IPS DF 4.7 (cell line): Measurements from ENCODE around the gene MS4A6E.
"Not testable (repeated sequence)": the region's sequence is repeated elsewhere in the genome, so short reads cannot be mapped to it uniquely, and the experiment has no call there.

Experiments used
- DNase-seq: peaks from one replicate; pipeline ENCODE4 v3.0.0-alpha.2; 2013; ENCODE audit warnings: low spot score; ENCODE audit errors: extremely low read depth

Gene MS4A6E

GRCh38 chr11:60326955-60327354 is at the start of gene MS4A6E:
Gene MS4A6E, plus strand, starts transcription at chr11:60327255. Its CDS starts 7,641 bp downstream, at chr11:60334896.
- no peak for DNase-seq

DNA sequence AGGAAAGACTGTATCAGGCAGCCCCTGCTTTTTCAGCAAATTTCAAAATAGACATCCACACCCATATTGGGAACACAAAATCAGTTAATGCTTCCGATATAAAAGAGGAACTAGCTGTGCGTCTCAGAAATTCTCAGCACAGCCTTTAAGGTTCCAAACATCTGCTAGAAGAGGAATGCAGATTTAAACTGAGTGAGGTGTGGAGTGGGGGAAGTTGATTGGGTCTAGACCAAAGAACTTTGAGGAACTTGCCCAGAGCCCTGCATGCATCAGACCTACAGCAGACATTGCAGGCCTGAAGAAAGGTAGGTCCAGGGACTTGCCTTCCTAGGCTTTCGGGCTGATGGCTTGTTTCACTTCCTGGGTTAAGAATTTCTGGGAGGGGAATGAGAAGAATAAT is 46.6 kb upstream of the MS4A6E start, which contains the start of gene MS4A4A:
TSS of gene MS4A4A (plus strand) at position 255 of the 400 bp plus-strand sequence. CDS start at position 265, 10 bp downstream.
- no peak for DNase-seq

DNA sequence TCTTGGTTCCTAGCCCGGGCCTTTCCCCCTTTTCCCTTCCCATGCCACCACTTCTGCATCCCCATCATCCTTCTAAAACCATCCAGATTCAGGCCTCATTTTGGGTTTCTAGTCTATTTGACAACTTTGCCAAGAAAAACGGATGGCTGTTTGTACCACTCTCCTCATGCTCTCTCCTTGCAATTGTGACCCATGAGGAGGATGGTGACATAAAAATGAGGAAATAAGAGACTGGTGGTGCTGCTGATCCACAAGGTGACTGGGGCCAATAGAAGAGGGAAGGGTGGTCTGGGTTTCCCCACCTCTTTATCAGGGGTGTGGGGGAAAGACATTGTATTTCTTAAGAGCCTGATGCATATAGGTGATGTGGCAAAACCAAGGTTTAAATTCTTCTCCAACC is 45.6 kb upstream of the MS4A6E start:
- DNase-seq = no peak

DNA sequence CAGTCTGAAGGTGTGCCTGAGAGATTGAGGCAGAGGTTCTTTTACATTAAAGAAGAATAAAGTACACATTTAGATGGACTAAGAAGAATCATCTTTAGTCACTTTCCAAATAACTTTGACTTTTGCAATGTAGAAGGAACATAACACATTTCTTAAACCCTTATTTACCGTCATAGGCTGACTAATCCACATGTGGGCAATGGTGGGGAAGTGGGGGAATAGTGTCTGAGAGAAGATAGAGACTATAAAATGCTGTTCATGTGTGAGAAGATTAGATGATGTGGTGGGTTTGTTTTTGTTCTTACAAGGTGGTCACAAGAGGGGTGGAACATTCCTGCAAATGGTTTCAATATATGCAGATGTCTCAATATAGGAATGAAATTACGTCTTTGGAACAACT is 44.8 kb upstream of the MS4A6E start:
- no peak for DNase-seq

GRCh38 chr11:60285411-60286126 is 41.5 kb upstream of the MS4A6E start:
- DNase-seq = peak; percentile 14

- no peak for DNase-seq
These were observed 38.5 kb upstream of the MS4A6E start for GRCh38 chr11:60288531-60288930.

DNA sequence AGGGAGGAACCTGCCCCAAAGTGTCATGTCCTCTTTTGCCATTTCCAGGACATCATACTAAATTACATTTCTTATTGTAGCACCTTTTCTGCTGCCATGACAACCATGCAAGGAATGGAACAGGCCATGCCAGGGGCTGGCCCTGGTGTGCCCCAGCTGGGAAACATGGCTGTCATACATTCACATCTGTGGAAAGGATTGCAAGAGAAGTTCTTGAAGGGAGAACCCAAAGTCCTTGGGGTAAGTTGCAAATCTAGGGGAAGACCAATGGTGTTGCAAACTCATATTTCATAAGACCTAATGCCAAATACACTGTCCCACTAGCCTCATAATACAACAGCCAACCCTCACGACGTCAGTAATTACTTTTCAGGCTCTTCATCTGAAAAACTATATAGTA is 34.9 kb upstream of the MS4A6E start:
- DNase-seq = no peak

DNA sequence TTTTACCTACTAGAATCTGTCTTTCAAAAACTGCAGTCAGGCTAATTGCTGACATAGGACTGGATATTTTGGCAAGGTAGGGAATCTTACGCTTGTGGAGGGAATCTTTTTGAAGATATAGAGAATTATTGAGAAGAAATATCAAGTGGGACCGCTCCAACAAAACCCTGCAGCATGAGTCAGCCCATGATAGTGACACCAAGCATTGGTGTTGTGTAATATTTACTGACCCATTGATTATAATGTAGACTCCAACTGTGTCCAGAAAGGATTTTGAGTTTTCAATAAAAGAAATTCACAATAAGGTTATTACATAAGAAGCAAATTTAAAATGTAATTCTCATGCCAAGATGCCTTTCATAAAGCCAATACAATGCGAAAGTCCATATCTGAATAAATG is 25.9 kb upstream of the MS4A6E start:
- no peak for DNase-seq

GRCh38 chr11:60301884-60302283 is 25.2 kb upstream of the MS4A6E start:
- not testable (repeated sequence) for DNase-seq

DNA sequence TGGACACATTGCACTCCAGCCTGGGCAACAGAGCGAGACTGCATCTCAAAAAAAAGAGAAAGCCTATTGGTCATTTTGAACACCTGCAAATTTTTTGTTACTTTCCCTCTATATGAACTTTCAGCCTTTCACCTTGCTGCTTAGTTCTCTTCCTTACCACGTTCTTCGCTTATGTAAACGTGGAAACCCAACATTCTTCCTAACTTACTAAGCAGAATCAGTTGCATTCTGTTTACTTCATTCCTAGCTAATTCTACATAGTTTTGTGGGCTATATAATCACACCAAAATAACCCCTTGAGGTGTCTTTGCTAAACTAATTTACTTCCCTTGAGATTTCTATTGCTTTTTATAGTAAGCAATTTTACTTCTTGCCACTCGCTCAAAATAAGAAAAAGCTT is 23.4 kb upstream of the MS4A6E start:
- no peak for DNase-seq

- DNase-seq = no peak
These were observed 21.0 kb upstream of the MS4A6E start for GRCh38 chr11:60305906-60306619.

DNA sequence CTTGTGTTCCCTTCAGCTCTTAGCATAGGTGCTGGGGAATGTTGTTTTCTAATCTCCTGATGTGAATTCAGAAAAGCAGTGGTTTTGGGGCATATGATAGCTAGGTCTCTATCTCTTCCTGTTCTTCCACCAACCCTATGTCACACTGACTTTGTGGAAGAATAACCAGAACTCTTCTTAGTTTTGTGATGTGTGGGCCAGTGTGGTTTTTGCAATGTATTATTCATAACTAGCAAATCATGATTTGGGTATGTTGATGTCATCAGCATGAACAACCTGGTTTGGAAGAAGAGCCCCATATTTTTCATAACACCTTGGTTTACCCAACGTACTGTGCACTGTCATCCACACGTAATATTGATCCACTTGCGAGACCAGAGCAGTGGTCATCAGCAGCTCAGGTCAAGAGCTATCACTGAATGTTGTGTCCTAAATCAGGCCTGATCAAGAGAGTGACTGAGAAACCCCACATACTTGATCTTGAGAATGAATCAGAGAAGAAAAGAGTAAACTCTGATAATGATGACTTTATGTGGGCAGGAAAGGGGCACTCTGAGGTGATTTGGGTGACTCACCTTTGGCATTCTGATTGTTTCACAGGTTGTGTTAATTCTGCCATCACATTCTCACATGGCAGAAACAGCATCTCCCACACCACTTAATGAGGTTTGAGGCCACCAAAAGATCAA is 19.4 kb upstream of the MS4A6E start:
- DNase-seq = no peak

GRCh38 chr11:60310407-60310998 is 16.6 kb upstream of the MS4A6E start:
- no peak for DNase-seq

DNA sequence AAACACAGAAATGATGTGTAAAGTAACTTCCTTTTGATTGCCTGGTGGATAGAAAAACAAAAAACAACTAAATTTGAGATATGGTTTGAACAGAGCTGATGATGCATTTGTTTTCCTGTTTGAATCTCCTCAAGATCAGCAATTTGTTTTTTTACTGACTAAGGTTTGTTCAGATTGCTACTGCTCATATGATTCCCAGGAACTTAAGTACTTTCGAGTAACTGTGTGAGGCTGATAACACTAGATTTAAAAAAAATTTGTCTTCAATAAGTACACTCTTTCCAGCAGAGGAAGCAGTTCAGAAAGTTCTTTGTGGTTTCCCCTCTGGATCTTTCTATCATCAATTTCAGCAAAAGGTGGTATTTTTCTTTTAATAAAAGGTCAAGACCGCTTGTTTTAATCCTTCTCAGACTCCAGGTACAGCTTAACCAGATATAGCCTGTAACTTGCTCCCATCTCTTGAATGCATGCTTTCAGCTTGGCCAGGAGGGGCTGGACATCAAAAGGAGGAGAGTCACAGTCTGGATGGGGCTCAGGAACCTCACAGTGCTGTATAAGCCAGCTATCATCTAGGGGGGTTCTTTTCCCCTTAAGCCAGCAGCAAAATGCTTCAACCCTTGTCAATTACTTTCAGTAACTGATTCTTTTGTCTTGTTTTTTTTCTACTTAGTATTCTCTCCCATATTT is 12.3 kb upstream of the MS4A6E start:
- DNase-seq = no peak

GRCh38 chr11:60315871-60316270 is 11.2 kb upstream of the MS4A6E start:
- DNase-seq = no peak

DNA sequence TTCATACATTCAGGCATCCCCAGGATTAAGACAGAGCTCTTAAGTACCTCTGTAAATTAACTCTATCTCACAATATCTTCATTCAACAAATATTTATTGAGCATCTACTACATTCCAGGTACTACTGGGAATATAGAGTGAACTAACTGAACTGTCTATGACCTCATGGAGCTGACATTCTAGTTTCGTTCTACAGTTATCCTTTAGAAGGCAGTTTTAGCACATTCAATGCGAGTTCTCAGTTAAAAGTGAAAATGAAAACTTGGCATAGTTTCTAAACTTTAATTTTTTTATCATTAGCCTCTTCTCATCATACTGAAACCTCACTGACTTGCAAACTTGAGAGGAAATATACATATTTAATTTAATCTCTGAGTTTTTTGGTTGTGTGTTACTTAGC is 10.7 kb upstream of the MS4A6E start:
- no peak for DNase-seq

- DNase-seq = no peak
These were observed 8.3 kb upstream of the MS4A6E start for GRCh38 chr11:60318726-60319125.

GRCh38 chr11:60321051-60321450 is 6.0 kb upstream of the MS4A6E start:
- no peak for DNase-seq

DNA sequence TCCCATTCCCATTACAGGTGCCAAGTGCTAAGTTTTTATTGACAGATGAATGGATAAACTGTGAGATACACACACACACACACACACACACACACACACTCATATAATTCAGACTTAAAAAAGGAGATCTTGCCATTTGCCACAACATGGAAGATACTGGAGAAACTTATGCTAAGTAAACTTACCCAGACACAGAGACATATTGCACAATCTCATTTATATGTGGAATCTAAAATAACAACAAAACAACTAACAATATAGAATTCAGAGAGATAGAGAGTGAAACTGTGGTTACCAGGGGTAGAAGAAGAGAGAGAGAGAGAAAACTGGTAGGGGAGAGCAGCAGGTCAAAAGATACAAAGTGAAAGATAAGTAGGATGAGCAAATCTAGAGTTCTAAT is 1.4 kb downstream of the MS4A6E start:
- no peak for DNase-seq

DNA sequence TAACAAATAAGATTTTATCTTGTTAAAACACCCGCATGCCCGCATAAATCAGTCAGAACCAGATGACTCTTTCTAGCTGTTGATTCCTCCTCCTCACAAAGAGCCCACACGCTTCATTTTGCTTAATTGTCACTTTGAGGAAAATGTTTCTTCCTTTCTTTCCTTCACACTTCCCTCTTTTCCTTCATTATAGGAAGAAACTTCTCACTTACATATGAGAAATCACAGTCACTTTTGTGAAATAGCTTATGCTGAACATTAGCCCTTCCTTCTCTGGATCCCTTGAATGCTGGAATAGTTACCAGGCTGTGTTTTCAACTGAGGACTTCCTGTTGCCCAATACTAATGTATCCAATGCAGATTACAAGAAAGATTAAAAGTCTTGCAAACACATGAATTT is 5.8 kb downstream of the MS4A6E start:
- no peak for DNase-seq

DNA sequence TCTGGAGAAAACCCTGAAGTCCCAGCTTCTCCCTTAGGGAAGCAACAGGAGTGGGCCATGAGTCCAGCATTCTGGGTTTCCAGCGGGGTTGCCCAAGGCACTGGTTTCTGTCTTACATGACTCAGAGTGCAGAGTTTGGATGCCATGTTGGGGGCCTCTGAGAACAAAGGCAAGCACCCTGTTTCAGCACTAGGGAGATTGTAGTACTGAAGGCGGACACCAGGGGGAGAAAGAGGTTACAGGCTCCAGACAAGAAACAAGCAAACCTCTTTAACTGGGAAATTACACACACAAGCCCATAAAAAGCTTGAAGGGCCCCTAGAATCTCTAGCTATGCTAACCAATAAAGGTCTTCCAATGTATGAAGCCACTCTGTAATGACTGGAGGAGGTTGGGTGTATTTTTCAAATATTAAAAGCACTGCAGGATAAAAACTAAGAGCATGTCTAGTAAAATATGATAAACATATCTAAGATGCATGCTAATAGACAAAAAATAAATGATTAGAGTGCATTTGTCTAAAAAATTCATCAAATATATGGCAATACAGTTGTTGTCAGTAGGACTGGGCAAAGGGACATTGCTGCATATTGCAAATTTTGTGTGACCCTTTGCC is 7.1 kb downstream of the MS4A6E start:
- DNase-seq = peak; percentile 83
